ENCODE results near the gene PXDN.
A peak's percentile ranks its signal among the peaks of the same experiment; 100 is the strongest.

PXDN gene

GRCh38 chr2:1598041-1598710 lies 146.1 kb downstream of the PXDN start:
- Mint-ChIP-seq H3K36me3 (no peaks in the 10 kb centered on the region), H3K9me3 (no peaks in the 10 kb centered on the region), H3K27me3 (no peaks in the 10 kb centered on the region), H3K27ac (no peak overlapping the region), H3K4me3 (no peak overlapping the region), H3K4me1 (no peaks in the 10 kb centered on the region)
- no peak for ATAC-seq

- H3K36me3 Mint-ChIP-seq, result no peaks in the 10 kb centered on the region
- no peaks in the 10 kb centered on the region for H3K9me3 Mint-ChIP-seq
- no peak overlapping the region for H3K4me3 Mint-ChIP-seq
- no peak overlapping the region for H3K27ac Mint-ChIP-seq
- ATAC-seq, result no peak
- H3K4me1 Mint-ChIP-seq, result no peaks in the 10 kb centered on the region
- H3K27me3 Mint-ChIP-seq, result peaks cover 14% of the 10 kb centered on the region
Measured at GRCh38 chr2:1595274-1595673, 149.0 kb downstream of the PXDN start.

- H3K4me1 Mint-ChIP-seq, result no peaks in the 10 kb centered on the region
- H3K9me3 Mint-ChIP-seq, result no peaks in the 10 kb centered on the region
- no peak overlapping the region for H3K27ac Mint-ChIP-seq
- peaks cover 21% of the 10 kb centered on the region for H3K27me3 Mint-ChIP-seq
- H3K4me3 Mint-ChIP-seq, result no peak overlapping the region
- no peak for ATAC-seq
- no peaks in the 10 kb centered on the region for H3K36me3 Mint-ChIP-seq
Measured at GRCh38 chr2:1594373-1595171, 149.7 kb downstream of the PXDN start.

- Mint-ChIP-seq H3K36me3 (no peaks in the 10 kb centered on the region), H3K9me3 (no peaks in the 10 kb centered on the region), H3K4me3 (no peak overlapping the region), H3K27me3 (peaks cover 27% of the 10 kb centered on the region), H3K4me1 (no peaks in the 10 kb centered on the region), H3K27ac (no peak overlapping the region)
- no peak for ATAC-seq
Measured at GRCh38 chr2:1594123-1594372, 150.3 kb downstream of the PXDN start.

GRCh38 chr2:1593371-1594122 lies 150.8 kb downstream of the PXDN start:
- no peaks in the 10 kb centered on the region for H3K4me1 Mint-ChIP-seq
- H3K27ac Mint-ChIP-seq, result no peak overlapping the region
- H3K9me3 Mint-ChIP-seq, result no peaks in the 10 kb centered on the region
- H3K36me3 Mint-ChIP-seq, result no peaks in the 10 kb centered on the region
- ATAC-seq, result no peak
- peaks cover 32% of the 10 kb centered on the region for H3K27me3 Mint-ChIP-seq
- H3K4me3 Mint-ChIP-seq, result no peak overlapping the region

- no peak overlapping the region for H3K4me3 Mint-ChIP-seq
- no peaks in the 10 kb centered on the region for H3K4me1 Mint-ChIP-seq
- H3K36me3 Mint-ChIP-seq, result no peaks in the 10 kb centered on the region
- no peaks in the 10 kb centered on the region for H3K9me3 Mint-ChIP-seq
- peaks cover 45% of the 10 kb centered on the region for H3K27me3 Mint-ChIP-seq
- ATAC-seq, result no peak
- H3K27ac Mint-ChIP-seq, result no peak overlapping the region
Measured at GRCh38 chr2:1591978-1592907, 152.1 kb downstream of the PXDN start.

- H3K4me1 Mint-ChIP-seq, result no peaks in the 10 kb centered on the region
- peaks cover 49% of the 10 kb centered on the region for H3K27me3 Mint-ChIP-seq
- no peak overlapping the region for H3K27ac Mint-ChIP-seq
- no peaks in the 10 kb centered on the region for H3K36me3 Mint-ChIP-seq
- no peak overlapping the region for H3K4me3 Mint-ChIP-seq
- H3K9me3 Mint-ChIP-seq, result no peaks in the 10 kb centered on the region
- no peak for ATAC-seq
Measured at GRCh38 chr2:1591461-1591770, 152.9 kb downstream of the PXDN start.

GRCh38 chr2:1590596-1591460 lies 153.5 kb downstream of the PXDN start:
- peaks cover 49% of the 10 kb centered on the region for H3K27me3 Mint-ChIP-seq
- no peaks in the 10 kb centered on the region for H3K36me3 Mint-ChIP-seq
- H3K9me3 Mint-ChIP-seq, result no peaks in the 10 kb centered on the region
- no peak overlapping the region for H3K27ac Mint-ChIP-seq
- no peaks in the 10 kb centered on the region for H3K4me1 Mint-ChIP-seq
- H3K4me3 Mint-ChIP-seq, result no peak overlapping the region
- ATAC-seq, result no peak

GRCh38 chr2:1588978-1589621 lies 155.2 kb downstream of the PXDN start:
- Mint-ChIP-seq H3K27me3 (peaks cover 49% of the 10 kb centered on the region), H3K4me3 (no peak overlapping the region), H3K36me3 (no peaks in the 10 kb centered on the region), H3K27ac (no peak overlapping the region), H3K9me3 (no peaks in the 10 kb centered on the region), H3K4me1 (no peaks in the 10 kb centered on the region)
- no peak for ATAC-seq

- Mint-ChIP-seq H3K4me1 (no peaks in the 10 kb centered on the region), H3K9me3 (no peaks in the 10 kb centered on the region), H3K27me3 (peaks cover 49% of the 10 kb centered on the region), H3K4me3 (no peak overlapping the region), H3K36me3 (no peaks in the 10 kb centered on the region), H3K27ac (no peak overlapping the region)
- peak; percentile 48 for ATAC-seq
Measured at GRCh38 chr2:1588051-1588977, 156.0 kb downstream of the PXDN start.

- Mint-ChIP-seq H3K27me3 (peaks cover 52% of the 10 kb centered on the region), H3K36me3 (no peaks in the 10 kb centered on the region), H3K27ac (no peak overlapping the region), H3K4me3 (no peak overlapping the region), H3K4me1 (no peaks in the 10 kb centered on the region), H3K9me3 (no peaks in the 10 kb centered on the region)
- ATAC-seq, result peak; percentile 17
Measured at GRCh38 chr2:1586923-1587840, 157.1 kb downstream of the PXDN start.

- no peak overlapping the region for H3K27ac Mint-ChIP-seq
- H3K9me3 Mint-ChIP-seq, result no peaks in the 10 kb centered on the region
- no peaks in the 10 kb centered on the region for H3K36me3 Mint-ChIP-seq
- no peak for ATAC-seq
- no peaks in the 10 kb centered on the region for H3K4me1 Mint-ChIP-seq
- H3K27me3 Mint-ChIP-seq, result peaks cover 56% of the 10 kb centered on the region
- H3K4me3 Mint-ChIP-seq, result no peak overlapping the region
Measured at GRCh38 chr2:1586251-1586922, 157.9 kb downstream of the PXDN start.
